Activated T-cell treated with anti-CD3 and anti-CD28 coated beads, Interleukin-2, amount 50 U/mL, for 24 hours (primary cell): ENCODE data around the gene CD177.
"Not testable (repeated sequence)": the region's sequence is repeated elsewhere in the genome, so short reads cannot be mapped to it uniquely, and the experiment has no call there.

Experiments
- DNase-seq: peaks from one replicate; pipeline ENCODE4 v3.0.0-alpha.2; 2020
- H3K27ac Mint-ChIP-seq: 2 replicates; pipeline ENCODE4 v1.8.0; 2020; ENCODE audit warnings: mild to moderate bottlenecking, mixed read lengths
- H3K27me3 Mint-ChIP-seq: 2 replicates; pipeline ENCODE4 v1.8.0; 2020; ENCODE audit warnings: mixed read lengths
- H3K36me3 Mint-ChIP-seq: 2 replicates; pipeline ENCODE4 v1.8.0; 2020; ENCODE audit warnings: low read depth, mixed read lengths
- H3K4me1 Mint-ChIP-seq: 2 replicates; pipeline ENCODE4 v1.8.0; 2020; ENCODE audit warnings: low read depth, mixed read lengths
- H3K4me3 Mint-ChIP-seq: 2 replicates; pipeline ENCODE4 v1.8.0; 2020; ENCODE audit warnings: mild to moderate bottlenecking, moderate library complexity, mixed read lengths
- H3K9me3 Mint-ChIP-seq: 2 replicates; pipeline ENCODE4 v1.8.0; 2020; ENCODE audit warnings: mixed read lengths

The CD177 gene

DNA sequence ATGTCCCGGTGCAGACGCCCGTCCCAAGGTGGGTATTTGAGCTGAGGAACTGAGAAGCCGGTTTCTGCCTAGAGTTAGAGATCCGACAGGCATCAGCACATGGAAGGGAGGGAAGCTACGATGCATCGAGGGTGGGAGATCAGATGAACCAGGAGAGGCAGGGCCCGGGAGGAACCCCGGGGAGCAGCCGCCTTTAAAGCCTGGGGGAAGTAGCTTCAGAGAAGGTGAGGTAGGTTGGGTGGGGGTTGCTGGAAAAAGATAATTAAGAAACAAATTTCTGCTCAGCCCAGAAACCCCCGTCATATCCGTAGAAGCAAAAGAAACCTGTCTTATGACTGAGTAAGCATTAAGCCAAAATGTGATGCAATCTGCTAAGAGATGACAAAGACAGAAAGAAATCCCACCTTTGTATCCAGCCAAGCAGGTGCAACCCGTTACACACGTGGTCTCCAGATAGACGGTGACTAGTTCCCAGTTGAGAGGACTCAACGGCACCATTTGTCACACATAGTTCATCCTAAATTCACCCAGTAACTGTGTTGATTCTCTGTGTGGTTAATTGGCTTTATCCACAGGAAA lies 9.1 kb upstream of the CD177 start:
- not testable (repeated sequence) for H3K27ac Mint-ChIP-seq, H3K4me1 Mint-ChIP-seq, H3K36me3 Mint-ChIP-seq, DNase-seq, H3K4me3 Mint-ChIP-seq, H3K9me3 Mint-ChIP-seq
- peaks cover 28% of the 10 kb centered on the region for H3K27me3 Mint-ChIP-seq

DNA sequence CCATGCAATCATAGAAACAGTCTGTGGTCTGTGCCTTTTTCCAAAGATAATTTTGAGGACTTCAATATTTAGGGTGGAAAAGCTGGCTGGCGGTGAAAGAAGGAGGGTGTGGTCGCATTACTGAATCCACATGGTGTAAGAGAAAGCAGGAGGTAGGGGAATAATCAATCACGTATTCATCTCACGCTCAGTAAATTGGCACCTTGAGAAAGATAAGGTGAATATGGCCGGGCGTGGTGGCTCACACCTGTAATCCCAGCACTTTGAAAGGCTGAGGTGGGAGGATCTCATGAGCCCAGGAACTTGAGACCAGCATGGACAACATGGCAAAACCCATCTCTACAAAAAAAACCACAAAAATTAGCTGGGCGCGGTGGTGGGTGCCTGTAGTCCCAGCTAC lies 3.7 kb upstream of the CD177 start:
- H3K36me3 Mint-ChIP-seq, DNase-seq: not testable (repeated sequence)
- H3K27me3 Mint-ChIP-seq, result peaks cover 26% of the 10 kb centered on the region

DNA sequence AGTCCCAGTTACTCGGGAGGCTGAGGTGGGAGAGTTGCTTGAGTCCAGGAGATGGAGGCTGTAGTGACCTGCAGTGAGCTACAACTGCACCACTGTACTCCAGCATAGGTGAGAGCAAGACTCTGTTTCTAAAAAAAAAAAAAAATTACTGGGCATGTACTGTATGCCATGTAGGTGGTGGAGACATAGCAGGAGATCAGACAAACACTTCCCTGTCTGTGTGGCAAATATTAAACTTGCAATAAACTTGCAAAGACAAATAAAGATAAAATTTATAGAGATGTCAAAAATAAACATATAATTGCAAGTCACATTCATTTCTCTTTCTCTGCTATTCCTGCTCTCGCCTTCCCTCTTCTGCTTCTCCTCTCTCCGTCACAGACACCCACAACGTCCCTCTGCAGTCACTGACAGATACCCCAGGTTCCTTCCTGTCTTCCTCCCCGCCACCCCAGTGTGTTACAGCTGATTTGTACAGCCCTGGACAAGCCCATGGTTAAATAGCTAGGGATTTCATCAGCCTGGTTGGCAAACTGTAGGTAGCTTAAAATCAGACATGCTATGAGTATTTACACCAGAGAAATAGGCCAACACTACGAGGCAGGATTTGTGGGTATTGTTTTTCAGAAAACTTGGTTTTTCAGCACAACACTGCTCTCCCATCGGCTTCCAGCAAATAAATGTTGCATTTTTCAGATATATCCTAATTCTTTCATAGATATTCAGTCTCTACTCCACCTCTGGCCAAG lies 1.3 kb upstream of the CD177 start:
- Mint-ChIP-seq H3K36me3 (no peaks in the 10 kb centered on the region), H3K9me3 (peaks cover 1% of the 10 kb centered on the region), H3K27ac (no peak overlapping the region), H3K4me1 (no peaks in the 10 kb centered on the region), H3K4me3 (no peak overlapping the region), H3K27me3 (peaks cover 32% of the 10 kb centered on the region)
- no peak for DNase-seq

More for the DNA sequence above, 3.7 kb upstream of the CD177 start:
- H3K4me1 Mint-ChIP-seq, H3K4me3 Mint-ChIP-seq, H3K9me3 Mint-ChIP-seq, H3K27ac Mint-ChIP-seq: not testable (repeated sequence)

DNA sequence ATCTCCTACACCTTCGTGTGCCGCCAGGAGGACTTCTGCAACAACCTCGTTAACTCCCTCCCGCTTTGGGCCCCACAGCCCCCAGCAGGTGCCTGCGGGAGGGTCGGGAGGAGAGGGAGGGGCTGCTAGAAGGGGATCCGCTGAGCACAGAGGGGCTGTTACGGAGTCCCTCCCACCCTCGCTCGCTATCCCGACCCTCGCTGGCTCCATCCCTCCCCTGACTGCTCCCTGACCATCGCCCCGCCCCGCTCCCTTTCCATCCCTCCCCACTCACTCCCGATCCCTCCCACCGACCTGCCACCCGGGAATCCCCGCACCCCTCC lies 780 bp downstream of the CD177 start:
- Mint-ChIP-seq H3K27ac (no peak overlapping the region), H3K4me3 (no peak overlapping the region), H3K4me1 (no peaks in the 10 kb centered on the region), H3K36me3 (no peaks in the 10 kb centered on the region), H3K9me3 (no peaks in the 10 kb centered on the region), H3K27me3 (peaks cover 30% of the 10 kb centered on the region)
- DNase-seq, result no peak

DNA sequence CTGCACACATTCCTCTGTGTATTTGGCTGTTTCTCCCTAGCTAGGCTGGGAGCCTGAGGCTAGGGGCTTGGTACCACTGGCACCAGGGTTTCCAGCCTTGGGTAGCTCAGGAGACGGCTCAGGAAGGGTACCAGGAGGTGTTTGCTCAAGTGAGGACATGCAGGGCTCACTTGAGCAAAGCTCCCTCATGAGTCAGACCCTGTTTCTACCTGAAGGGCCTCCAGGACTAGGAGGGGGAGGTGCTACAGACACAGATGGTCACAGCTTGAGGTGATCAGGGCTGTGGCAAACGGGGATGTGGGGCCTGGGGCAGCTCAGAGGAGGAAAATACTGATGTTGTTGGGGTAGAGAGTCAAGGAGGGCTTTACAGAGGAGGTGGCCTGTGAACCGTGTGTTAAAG lies 3.3 kb downstream of the CD177 start:
- not testable (repeated sequence) for DNase-seq, H3K9me3 Mint-ChIP-seq

DNA sequence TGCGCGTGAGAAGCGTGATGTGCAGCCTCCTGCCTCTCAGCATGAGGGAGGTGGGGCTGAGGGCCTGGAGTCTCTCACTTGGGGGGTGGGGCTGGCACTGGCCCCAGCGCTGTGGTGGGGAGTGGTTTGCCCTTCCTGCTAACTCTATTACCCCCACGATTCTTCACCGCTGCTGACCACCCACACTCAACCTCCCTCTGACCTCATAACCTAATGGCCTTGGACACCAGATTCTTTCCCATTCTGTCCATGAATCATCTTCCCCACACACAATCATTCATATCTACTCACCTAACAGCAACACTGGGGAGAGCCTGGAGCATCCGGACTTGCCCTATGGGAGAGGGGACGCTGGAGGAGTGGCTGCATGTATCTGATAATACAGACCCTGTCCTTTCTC lies 8.7 kb downstream of the CD177 start:
- no peaks in the 10 kb centered on the region for H3K9me3 Mint-ChIP-seq
- DNase-seq, result no peak
- H3K36me3 Mint-ChIP-seq, result no peaks in the 10 kb centered on the region
- no peak overlapping the region for H3K27ac Mint-ChIP-seq
- no peaks in the 10 kb centered on the region for H3K27me3 Mint-ChIP-seq
- no peak overlapping the region for H3K4me3 Mint-ChIP-seq
- no peaks in the 10 kb centered on the region for H3K4me1 Mint-ChIP-seq

More for the DNA sequence above, 3.3 kb downstream of the CD177 start:
- not testable (repeated sequence) for H3K4me3 Mint-ChIP-seq, H3K27ac Mint-ChIP-seq, H3K36me3 Mint-ChIP-seq, H3K4me1 Mint-ChIP-seq
- H3K27me3 Mint-ChIP-seq, result peaks cover 29% of the 10 kb centered on the region

DNA sequence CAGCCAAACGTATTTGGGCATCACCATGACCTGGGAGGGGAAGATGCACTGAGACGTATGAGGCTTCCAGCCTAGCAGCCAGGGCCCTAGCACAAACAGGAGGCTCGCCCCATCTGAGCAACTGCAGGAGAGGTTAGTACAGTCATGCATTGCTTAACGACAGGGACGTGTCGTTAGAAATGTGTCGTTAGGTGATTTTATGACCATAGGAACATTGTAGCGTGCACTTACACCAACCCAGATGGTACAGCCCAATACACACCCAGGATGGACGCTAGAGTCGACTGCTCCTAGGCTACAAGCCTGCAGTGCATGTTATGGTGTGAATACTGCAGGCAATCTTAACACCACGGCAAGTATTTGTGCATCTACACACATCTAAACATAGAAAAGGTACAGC lies 9.3 kb downstream of the CD177 start:
- H3K36me3 Mint-ChIP-seq, result no peaks in the 10 kb centered on the region
- no peak overlapping the region for H3K27ac Mint-ChIP-seq
- no peaks in the 10 kb centered on the region for H3K27me3 Mint-ChIP-seq
- H3K4me3 Mint-ChIP-seq, result no peak overlapping the region
- no peaks in the 10 kb centered on the region for H3K4me1 Mint-ChIP-seq
- no peak for DNase-seq
- H3K9me3 Mint-ChIP-seq, result no peaks in the 10 kb centered on the region

DNA sequence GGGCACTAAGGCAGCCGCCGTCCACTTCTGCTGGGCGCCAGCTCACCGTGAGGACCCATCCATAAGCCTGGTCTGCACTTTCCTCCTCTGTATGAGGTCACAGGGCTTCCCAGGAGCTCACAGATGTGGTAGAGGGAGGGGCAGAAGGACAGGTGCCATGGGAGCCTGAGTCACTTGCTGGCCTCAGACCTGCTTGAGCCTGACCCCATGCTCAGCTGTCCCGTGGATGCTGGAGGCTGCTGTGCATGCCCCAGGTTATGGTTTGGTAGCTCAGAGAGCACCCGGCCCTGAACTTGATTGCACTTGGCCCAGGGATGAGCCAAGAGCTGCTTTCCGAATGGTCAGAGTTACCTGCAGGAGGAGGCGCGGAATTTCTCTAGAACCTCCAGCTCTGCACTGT lies 12.2 kb downstream of the CD177 start:
- H3K4me1 Mint-ChIP-seq, H3K27me3 Mint-ChIP-seq, H3K36me3 Mint-ChIP-seq: not testable (repeated sequence)

DNA sequence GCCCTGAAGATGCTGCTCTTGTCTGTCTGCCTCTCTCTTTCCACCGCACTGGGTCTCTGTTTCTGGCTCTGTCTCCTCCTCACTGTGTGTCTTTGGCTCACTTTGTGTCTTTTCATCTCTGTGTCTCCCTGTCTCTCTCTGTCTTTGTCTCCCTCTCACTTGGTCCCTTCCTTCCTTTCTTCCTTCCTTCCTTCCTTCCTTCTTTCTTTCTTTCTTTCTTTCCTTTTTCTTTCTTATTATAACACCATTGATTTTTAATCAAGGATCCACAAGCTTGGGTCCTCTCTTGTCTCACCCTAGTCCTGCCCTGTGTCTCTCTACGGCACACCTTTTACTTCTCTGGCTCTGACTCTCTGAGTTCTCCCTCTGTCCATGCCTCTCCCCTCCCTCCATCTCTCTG lies 14.3 kb downstream of the CD177 start:
- H3K9me3 Mint-ChIP-seq, result no peaks in the 10 kb centered on the region
- H3K27ac Mint-ChIP-seq, result no peak overlapping the region
- peaks cover 7% of the 10 kb centered on the region for H3K27me3 Mint-ChIP-seq
- H3K36me3 Mint-ChIP-seq, result no peaks in the 10 kb centered on the region
- DNase-seq, result no peak
- no peak overlapping the region for H3K4me3 Mint-ChIP-seq
- H3K4me1 Mint-ChIP-seq, result no peaks in the 10 kb centered on the region

More for the DNA sequence above, 12.2 kb downstream of the CD177 start:
- not testable (repeated sequence) for H3K27ac Mint-ChIP-seq, H3K4me3 Mint-ChIP-seq, H3K9me3 Mint-ChIP-seq, DNase-seq

DNA sequence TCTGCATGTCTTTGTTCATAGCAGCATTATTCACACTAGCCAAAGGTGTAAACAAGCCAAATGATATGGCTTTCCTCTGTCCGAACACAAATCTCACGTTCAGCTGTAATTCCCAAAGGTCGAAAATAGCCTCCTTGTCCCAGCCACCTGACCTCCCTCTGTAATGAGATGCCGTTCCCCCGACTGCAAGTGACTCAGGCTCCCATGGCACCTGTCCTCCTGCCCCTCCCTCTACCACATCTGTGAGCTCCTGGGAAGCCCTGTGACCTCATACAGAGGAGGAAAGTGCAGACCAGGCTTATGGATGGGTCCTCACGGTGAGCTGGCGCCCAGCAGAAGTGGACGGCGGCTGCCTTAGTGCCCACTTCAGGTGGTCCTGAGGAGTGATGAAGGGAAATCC lies 15.4 kb downstream of the CD177 start:
- not testable (repeated sequence) for H3K36me3 Mint-ChIP-seq, H3K27me3 Mint-ChIP-seq, H3K9me3 Mint-ChIP-seq, DNase-seq, H3K27ac Mint-ChIP-seq, H3K4me1 Mint-ChIP-seq, H3K4me3 Mint-ChIP-seq

DNA sequence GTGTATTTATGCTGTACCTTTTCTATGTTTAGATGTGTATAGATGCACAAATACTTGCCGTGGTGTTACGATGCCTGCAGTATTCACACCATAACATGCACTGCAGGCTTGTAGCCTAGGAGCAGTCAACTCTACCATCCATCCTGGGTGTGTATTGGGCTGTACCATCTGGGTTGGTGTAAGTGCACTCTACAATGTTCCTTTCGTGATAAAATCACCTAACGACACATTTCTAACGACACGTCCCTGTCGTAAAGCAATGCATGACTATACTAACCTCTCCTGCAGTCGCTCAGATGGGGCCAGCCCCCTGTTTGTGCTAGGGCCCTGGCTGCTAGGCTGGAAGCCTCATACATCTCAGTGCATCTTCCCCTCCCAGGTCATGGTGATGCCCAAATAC lies 18.4 kb downstream of the CD177 start:
- Mint-ChIP-seq H3K9me3 (no peaks in the 10 kb centered on the region), H3K4me3 (no peak overlapping the region), H3K27ac (no peak overlapping the region), H3K27me3 (peaks cover 7% of the 10 kb centered on the region), H3K36me3 (no peaks in the 10 kb centered on the region), H3K4me1 (no peaks in the 10 kb centered on the region)
- no peak for DNase-seq

DNA sequence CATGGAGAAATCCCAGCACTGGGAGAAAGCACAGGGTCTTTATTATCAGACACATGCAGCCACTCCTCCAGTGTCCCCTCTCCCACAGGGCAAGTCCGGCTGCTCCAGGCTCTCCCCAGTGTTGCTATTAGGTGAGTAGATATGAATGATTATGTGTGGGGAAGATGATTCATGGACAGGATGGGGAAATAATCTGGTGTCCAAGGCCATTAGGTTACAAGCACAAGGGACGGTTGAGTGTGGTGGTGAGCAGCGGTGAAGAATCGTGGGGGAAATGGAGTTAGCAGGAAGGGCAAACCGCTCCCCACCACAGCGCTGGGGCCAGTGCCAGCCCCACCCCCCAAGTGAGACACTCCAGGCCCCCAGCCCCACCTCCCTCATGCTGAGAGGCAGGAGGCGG lies 19.0 kb downstream of the CD177 start:
- Mint-ChIP-seq H3K4me3 (no peak overlapping the region), H3K9me3 (no peaks in the 10 kb centered on the region), H3K27ac (no peak overlapping the region), H3K36me3 (no peaks in the 10 kb centered on the region), H3K4me1 (no peaks in the 10 kb centered on the region), H3K27me3 (peaks cover 7% of the 10 kb centered on the region)
- DNase-seq, result no peak

DNA sequence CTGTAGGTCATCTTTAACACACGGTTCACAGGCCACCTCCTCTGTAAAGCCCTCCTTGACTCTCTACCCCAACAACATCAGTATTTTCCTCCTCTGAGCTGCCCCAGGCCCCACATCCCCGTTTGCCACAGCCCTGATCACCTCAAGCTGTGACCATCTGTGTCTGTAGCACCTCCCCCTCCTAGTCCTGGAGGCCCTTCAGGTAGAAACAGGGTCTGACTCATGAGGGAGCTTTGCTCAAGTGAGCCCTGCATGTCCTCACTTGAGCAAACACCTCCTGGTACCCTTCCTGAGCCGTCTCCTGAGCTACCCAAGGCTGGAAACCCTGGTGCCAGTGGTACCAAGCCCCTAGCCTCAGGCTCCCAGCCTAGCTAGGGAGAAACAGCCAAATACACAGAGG lies 24.1 kb downstream of the CD177 start:
- H3K27ac Mint-ChIP-seq, H3K4me1 Mint-ChIP-seq, H3K4me3 Mint-ChIP-seq, H3K36me3 Mint-ChIP-seq, H3K9me3 Mint-ChIP-seq, H3K27me3 Mint-ChIP-seq, DNase-seq: not testable (repeated sequence)

DNA sequence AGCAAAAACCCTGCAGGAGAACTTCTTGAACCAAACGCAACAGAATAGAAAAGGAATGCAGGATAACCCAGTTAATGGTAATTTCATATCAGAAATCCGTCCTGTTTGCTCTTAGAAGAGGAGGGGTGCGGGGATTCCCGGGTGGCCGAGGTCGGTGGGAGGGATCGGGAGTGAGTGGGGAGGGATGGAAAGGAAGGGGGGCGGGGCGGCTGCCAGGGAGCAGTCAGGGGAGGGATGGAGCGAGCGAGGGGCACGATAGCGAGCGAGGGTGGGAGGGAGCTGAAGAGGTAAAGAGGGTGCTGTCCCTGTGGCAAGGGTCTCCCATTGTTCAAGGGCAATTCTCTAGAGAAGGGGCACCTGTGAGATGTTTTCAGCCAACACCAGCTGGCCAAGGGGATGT lies 26.5 kb downstream of the CD177 start:
- no peak overlapping the region for H3K27ac Mint-ChIP-seq
- peaks cover 3% of the 10 kb centered on the region for H3K27me3 Mint-ChIP-seq
- no peak for DNase-seq
- H3K4me1 Mint-ChIP-seq, result no peaks in the 10 kb centered on the region
- H3K4me3 Mint-ChIP-seq, result no peak overlapping the region
- H3K9me3 Mint-ChIP-seq, result no peaks in the 10 kb centered on the region
- H3K36me3 Mint-ChIP-seq, result no peaks in the 10 kb centered on the region

DNA sequence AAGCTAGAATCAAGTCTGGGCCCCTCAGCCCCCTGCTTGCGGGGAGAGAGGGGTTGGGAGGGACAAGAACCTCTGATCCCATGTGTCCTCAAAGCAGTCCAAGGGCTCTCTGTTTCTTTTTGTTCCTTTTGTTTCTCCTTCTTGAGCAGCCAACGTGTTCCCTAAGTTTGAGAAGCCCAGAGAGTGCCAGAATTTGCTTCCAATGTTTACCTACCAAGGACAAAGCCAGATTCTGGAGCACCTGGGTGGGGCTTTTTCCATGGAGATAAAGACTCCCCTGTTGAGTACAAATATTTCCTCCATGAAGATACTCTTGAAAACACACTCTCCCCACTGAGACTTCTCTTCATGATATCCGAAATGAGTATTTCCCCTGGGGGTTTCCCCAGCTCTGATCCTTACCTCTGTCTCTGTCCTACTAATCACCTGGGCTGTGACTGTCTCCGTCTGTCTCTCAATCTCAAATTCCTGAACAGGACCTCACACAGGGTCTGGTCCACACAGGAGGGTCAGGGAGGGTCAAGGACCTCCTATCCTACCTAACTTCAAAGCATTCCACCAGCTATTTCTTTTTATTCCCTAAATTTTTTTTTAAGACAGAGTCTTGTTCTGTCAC lies 27.4 kb downstream of the CD177 start:
- no peak for DNase-seq
- Mint-ChIP-seq H3K4me3 (no peak overlapping the region), H3K27me3 (peaks cover 3% of the 10 kb centered on the region), H3K36me3 (no peaks in the 10 kb centered on the region), H3K9me3 (no peaks in the 10 kb centered on the region), H3K27ac (no peak overlapping the region), H3K4me1 (no peaks in the 10 kb centered on the region)
